HG03280 (cell line): ENCODE results near the gene ERBB2.

Experiments
- ATAC-seq: cut with Tn5 transposase; IDR thresholded peaks from one replicate; pipeline ENCODE4 v1.9.1; 2021; ENCODE audit warnings: mild to moderate bottlenecking, moderate library complexity; ENCODE audit not compliant: unreplicated experiment

Gene ERBB2

GRCh38 chr17:39665642-39666224 is 34.1 kb upstream of the ERBB2 start:
- ATAC-seq: no peak

DNA sequence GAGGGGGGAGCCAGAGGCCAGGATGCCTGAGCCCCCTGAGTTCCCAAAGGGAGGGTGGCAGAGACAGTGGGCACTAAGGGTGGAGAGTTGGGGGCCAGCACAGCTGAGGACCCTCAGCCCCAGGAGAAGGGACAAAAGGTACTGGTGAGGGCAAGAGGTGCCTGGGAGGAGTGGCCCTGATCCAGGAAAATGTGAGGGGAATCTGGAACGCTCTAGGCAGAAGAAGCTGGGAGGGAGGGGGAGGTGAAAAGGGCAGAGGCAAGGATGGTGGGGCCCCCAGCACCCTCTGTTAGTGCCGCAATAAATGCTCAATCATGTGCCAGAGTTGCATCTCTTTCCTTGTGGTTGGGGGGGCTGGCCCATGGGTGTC is 33.6 kb upstream of the ERBB2 start:
- no peak for ATAC-seq

GRCh38 chr17:39666601-39667261 is 33.1 kb upstream of the ERBB2 start:
- ATAC-seq: no peak

GRCh38 chr17:39667262-39667944 is 32.5 kb upstream of the ERBB2 start:
- no peak for ATAC-seq

GRCh38 chr17:39667945-39668924 is 31.6 kb upstream of the ERBB2 start, which contains the start of gene PNMT:
PNMT (plus strand) TSS chr17:39668453; CDS start chr17:39668476, 23 bp downstream.
- no peak for ATAC-seq

DNA sequence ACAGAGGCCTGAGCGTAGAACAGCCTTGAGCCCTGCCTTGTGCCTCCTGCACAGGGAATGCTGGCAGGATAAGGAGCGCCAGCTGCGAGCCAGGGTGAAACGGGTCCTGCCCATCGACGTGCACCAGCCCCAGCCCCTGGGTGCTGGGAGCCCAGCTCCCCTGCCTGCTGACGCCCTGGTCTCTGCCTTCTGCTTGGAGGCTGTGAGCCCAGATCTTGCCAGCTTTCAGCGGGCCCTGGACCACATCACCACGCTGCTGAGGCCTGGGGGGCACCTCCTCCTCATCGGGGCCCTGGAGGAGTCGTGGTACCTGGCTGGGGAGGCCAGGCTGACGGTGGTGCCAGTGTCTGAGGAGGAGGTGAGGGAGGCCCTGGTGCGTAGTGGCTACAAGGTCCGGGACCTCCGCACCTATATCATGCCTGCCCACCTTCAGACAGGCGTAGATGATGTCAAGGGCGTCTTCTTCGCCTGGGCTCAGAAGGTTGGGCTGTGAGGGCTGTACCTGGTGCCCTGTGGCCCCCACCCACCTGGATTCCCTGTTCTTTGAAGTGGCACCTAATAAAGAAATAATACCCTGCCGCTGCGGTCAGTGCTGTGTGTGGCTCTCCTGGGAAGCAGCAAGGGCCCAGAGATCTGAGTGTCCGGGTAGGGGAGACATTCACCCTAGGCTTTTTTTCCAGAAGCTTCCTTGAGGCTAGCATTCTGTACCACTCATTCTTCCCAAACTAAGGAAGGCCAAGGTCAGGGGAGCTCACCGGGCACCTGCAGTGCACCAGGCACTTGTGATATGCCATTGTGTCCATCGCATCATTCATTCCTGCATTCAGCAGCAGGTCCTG is 29.7 kb upstream of the ERBB2 start:
- ATAC-seq: no peak

DNA sequence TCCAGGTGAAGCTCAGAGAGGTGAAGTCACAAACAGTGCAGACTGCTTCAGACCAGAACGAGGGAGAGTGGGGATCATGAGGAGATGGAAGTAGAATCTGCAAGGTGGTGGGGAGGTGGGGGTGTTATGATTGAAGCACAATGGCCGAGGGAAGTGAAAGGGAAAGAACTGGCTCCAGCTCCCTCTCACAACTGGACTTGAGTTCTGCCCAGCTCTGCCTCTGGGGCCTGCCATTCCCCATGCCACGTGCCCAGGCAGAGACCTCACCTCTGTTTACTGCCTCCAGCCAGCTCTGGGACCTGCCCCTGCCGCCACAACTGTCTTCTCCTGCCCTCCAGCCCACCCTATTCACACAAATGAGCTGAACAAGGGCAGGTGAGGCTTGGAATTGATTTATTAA is 29.1 kb upstream of the ERBB2 start:
- ATAC-seq: no peak

DNA sequence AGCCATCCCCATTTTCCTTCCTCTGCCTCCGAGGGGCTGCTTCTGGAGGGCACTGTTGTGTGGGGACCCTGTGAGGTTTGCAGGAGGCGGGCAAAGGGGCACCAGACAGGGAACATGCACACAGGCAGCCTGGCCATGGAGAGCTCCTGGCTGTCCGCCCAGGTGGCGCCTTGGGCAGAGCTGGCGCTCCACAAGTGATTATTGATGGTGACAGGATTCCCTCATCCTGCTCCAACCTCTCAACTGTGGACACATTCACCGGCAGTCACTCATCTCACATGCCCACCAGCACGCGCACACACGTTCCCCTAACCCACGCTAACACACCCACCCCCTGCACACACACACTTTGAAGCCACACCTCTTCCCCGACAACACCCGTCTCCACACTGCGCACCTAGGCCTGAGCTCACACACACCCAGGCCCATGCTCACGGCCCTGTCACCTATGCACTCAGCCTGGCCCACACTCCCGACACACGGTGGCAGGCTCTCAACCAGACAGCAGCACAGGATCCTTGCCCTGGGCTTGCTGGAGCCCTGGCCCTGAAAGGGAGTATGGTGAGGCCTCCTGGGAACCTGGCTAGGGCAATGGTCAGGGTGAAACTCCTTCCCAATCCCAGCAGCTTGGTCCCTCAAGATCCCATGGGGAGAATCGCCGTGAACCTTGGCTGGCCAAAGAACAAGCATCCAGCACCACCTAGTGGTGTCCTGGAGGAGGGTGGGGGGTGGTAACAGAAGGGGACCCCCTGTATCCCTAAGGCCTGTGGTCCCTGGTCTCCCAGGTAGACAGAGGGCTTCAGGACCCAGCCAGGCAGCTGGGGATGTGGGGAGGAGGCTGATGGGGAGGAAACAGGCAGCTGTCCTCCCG is 28.0 kb upstream of the ERBB2 start:
- ATAC-seq: no peak

DNA sequence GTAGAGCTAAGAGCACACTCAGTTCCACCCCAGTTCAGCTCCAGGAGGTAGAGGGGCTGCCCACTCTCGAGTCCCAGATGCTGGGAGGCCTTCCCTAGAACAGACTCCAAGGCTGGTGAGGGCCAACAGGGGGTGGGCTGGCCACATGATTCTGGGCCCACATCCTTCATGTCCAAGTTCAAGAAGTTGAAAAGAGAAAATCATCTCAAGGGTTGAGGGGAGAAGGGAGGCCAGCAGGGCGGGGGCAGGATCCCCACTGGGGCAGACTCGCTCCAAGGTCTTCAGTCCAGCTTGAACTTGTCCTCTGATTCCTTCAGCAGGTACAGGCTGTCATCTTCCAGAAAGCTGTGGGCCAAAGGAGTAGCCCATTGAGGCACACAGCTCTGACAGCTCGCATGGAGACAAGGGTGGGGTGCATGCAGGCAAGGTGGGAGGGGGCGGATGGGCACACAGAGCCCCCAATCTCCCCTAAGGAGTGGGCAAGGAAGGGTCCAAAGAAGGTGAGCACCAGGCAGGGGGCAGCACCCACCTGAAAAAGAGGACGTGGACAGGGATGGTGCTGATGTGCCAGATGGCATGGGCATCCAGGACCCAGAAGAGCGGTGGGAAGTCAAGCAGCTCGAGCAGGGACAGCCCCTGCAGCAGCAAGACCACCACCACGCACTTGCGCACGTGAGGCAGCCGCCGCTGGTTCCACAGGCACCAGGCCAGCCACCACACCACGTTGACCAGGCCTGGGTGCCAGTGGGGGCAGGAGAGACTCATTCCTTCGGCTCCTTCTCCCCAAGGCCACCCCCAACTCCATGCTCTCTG is 27.1 kb upstream of the ERBB2 start:
- no peak for ATAC-seq

GRCh38 chr17:39673335-39674081 is 26.4 kb upstream of the ERBB2 start:
- no peak for ATAC-seq

DNA sequence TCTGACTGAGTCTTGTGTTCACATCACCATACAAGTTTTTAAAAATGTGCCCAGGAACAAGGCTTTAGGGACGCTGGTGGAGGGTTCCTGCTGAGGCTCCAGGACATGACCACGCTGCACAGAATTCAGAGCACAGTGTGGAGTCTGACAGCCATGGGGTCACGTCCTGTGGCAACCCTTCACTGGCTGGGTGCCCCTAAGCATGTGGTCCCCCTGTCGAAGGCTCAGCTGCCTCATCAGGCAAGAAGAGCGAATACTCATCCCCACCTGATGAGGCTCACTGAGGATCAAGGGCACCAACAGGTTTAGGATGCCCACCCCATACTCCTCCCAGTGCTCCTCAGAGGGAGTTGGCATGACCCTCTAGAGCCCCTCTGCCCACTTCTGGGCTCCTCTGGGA is 25.7 kb upstream of the ERBB2 start:
- ATAC-seq: no peak

GRCh38 chr17:39674702-39675389 is 25.0 kb upstream of the ERBB2 start:
- no peak for ATAC-seq

DNA sequence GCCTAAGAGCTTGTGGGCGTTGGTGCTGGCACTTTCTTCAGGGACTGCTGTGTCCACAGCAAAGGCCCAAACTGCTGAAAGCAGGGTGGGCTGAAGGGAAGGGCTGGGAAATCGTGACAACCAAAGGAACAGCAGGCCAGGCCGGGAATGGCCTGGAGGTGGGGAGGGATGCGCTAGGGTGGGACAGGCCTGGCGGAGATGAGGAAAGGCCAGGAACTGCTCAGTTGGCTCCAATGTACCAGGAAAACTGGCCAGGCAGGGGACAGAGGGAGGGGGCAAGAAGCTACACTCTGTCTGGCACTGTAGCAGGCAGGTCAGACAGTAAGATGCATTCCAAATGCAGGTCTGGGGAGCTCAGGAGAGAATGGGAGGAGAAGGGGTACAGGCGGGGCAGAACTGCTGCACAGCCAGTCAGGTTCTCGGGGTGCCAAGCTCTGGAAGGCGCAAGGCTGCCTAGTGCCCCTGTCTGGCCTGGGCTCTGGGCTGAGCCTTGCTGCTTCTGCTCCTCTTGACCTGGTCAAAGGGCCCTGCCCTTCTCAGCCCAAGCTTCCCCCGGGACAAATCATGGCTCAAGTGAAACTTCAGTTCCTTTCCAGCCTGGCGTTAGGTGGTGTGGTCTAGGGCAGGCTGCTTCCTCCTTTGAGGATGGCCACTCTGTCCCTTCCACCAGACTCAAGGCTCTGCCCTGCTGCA is 24.3 kb upstream of the ERBB2 start:
- no peak for ATAC-seq

GRCh38 chr17:39676198-39676819 is 23.6 kb upstream of the ERBB2 start:
- no peak for ATAC-seq

DNA sequence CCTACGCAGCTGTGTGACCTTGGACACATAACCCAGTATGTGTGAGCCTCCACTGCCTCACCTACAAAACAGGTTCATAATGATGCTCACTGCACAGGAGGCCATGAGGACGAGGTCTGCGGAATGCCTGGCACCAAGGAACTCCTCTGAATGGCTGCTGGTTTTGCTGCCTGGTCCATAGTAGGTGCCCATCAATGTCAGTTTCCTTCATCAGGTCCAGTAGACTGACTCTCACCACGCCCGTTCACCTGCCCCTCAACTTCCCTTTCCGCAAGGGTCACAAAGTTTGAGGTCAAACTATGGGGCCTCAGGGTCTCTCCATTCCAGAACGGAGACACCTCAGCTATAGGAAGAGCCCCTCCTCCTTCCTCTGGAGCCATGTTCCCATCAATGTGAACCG is 22.8 kb upstream of the ERBB2 start:
- ATAC-seq: no peak
